ENCODE data around the gene KPNB1. TPM values are rescaled to one million over a fixed set of nuclear protein-coding genes. Genes with fewer than 3 reads are reported as not detected.
"Not testable (repeated sequence)": the region's sequence is repeated elsewhere in the genome, so short reads cannot be mapped to it uniquely, and the experiment has no call there.

Gene KPNB1
- total RNA-seq, 4 donors from 2014 or later = 164 to 205 (median 181) TPM

- H3K9me3 ChIP-seq = no peaks in the 10 kb centered on the region
- no peak overlapping the region for H3K27ac ChIP-seq
- no peaks in the 10 kb centered on the region for H3K27me3 ChIP-seq
- peaks cover 3 to 98% (median 67%) of the 10 kb centered on the region in 3 donors for H3K36me3 ChIP-seq
- DNase-seq (ENCODE audit: low spot score in 2 of 2) = no peak
- no peaks in the 10 kb centered on the region for H3K4me1 ChIP-seq
- TF ChIP-seq CTCF (IDR thresholded peaks at IDR 0.05) (no peak), EP300 (IDR thresholded peaks at IDR 0.05) (no peak), POLR2A (IDR thresholded peaks at IDR 0.05) (no peak)
- WGBS, 2 donors = 69 to 74% methylated on average over 7 of the region's 7 CpGs
- no peak overlapping the region for H3K4me3 ChIP-seq
Measured at GRCh38 chr17:47676510-47677165, 26.9 kb downstream of the KPNB1 start.

- no peak for DNase-seq (ENCODE audit: low spot score in 2 of 2)
- H3K27me3 ChIP-seq = no peaks in the 10 kb centered on the region
- no peak for TF ChIP-seq CTCF (IDR thresholded peaks at IDR 0.05)
- no peak for TF ChIP-seq POLR2A (IDR thresholded peaks at IDR 0.05)
- no peak for TF ChIP-seq EP300 (IDR thresholded peaks at IDR 0.05)
- H3K4me3 ChIP-seq = no peak overlapping the region
- peaks cover 0 to 96% (median 73%) of the 10 kb centered on the region in 3 donors for H3K36me3 ChIP-seq
- H3K4me1 ChIP-seq = no peaks in the 10 kb centered on the region
- H3K9me3 ChIP-seq = no peaks in the 10 kb centered on the region
- WGBS, 2 donors = 81 to 87% methylated on average over 7 of the region's 7 CpGs
- H3K27ac ChIP-seq = no peak overlapping the region
Measured at GRCh38 chr17:47678196-47678595, 28.5 kb downstream of the KPNB1 start.

GRCh38 chr17:47682138-47682537 is 32.4 kb downstream of the KPNB1 start:
- H3K27ac ChIP-seq = no peak overlapping the region
- peaks cover 0 to 9% (median 0%) of the 10 kb centered on the region in 4 donors for H3K4me1 ChIP-seq
- no peak for DNase-seq (ENCODE audit: low spot score in 2 of 2)
- H3K36me3 ChIP-seq = peaks cover 0 to 77% (median 42%) of the 10 kb centered on the region in 3 donors
- H3K9me3 ChIP-seq = no peaks in the 10 kb centered on the region
- H3K4me3 ChIP-seq = no peak overlapping the region
- H3K27me3 ChIP-seq = no peaks in the 10 kb centered on the region
- TF ChIP-seq EP300 (IDR thresholded peaks at IDR 0.05) (no peak), POLR2A (IDR thresholded peaks at IDR 0.05) (no peak), CTCF (IDR thresholded peaks at IDR 0.05) (no peak)
- 85 to 91% methylated on average over 2 of the region's 2 CpGs for WGBS, 2 donors

GRCh38 chr17:47682727-47683126 is 33.0 kb downstream of the KPNB1 start:
- H3K27me3 ChIP-seq; H3K27ac ChIP-seq; DNase-seq (ENCODE audit: low spot score in 2 of 2); H3K4me3 ChIP-seq; H3K9me3 ChIP-seq: not testable (repeated sequence)
- Histone ChIP-seq H3K36me3 (peaks cover 0 to 72% (median 36%) of the 10 kb centered on the region in 3 donors), H3K4me1 (peaks cover 0 to 15% (median 0%) of the 10 kb centered on the region in 4 donors)
- WGBS, 2 donors = 67 to 72% methylated on average over 4 of the region's 4 CpGs

- Histone ChIP-seq H3K4me1 (peaks cover 0 to 18% (median 0%) of the 10 kb centered on the region in 4 donors), H3K27ac (no peak overlapping the region), H3K36me3 (peaks cover 0 to 59% (median 24%) of the 10 kb centered on the region in 3 donors), H3K9me3 (no peaks in the 10 kb centered on the region), H3K27me3 (no peaks in the 10 kb centered on the region), H3K4me3 (no peak overlapping the region)
- no peak for DNase-seq (ENCODE audit: low spot score in 2 of 2)
- TF ChIP-seq POLR2A (IDR thresholded peaks at IDR 0.05) (no peak), CTCF (IDR thresholded peaks at IDR 0.05) (no peak), EP300 (IDR thresholded peaks at IDR 0.05) (no peak)
- WGBS, 2 donors = 85 to 89% methylated on average over 4 of the region's 4 CpGs
Measured at GRCh38 chr17:47684025-47684424, 34.3 kb downstream of the KPNB1 start.

All from tibial nerve (tissue), 4 donors.